Esophagus (tissue), 2 donors: ENCODE measurements around the gene PBX2. TPM values are rescaled to one million over a fixed set of nuclear protein-coding genes. Genes with fewer than 3 reads are reported as not detected.
A peak's percentile ranks its signal among the peaks of the same experiment; 100 is the strongest.

ENCODE experiments used
- H3K27ac ChIP-seq, 2 donors: one replicate each; pipeline ENCODE4 v1.5.1; 2013; ENCODE audit warnings: low read depth in 2 of 2, mild to moderate bottlenecking in 2 of 2, inconsistent platforms in 1 of 2, low read length in 1 of 2, moderate library complexity in 1 of 2
- H3K27me3 ChIP-seq, 2 donors: one replicate each; pipeline ENCODE4 v1.6.1; 2013; ENCODE audit warnings: low read length in 2 of 2, control low read depth in 1 of 2, mild to moderate bottlenecking in 1 of 2; ENCODE audit not compliant: insufficient read depth in 2 of 2, control insufficient read depth in 1 of 2
- H3K36me3 ChIP-seq, 2 donors: one replicate each; pipeline ENCODE4 v1.6.1; 2013; ENCODE audit warnings: low read length in 1 of 2; ENCODE audit not compliant: control insufficient read depth in 2 of 2, insufficient read depth in 2 of 2
- H3K4me1 ChIP-seq, 2 donors: one replicate each; pipeline ENCODE4 v1.6.1; 2013; ENCODE audit warnings: low read length in 1 of 2; ENCODE audit not compliant: control insufficient read depth in 2 of 2, insufficient read depth in 2 of 2
- H3K4me3 ChIP-seq, 2 donors: one replicate each; pipeline ENCODE4 v1.5.1; 2013; ENCODE audit warnings: low read length in 2 of 2, mild to moderate bottlenecking in 2 of 2, low read depth in 1 of 2, moderate library complexity in 1 of 2
- H3K9me3 ChIP-seq, 2 donors: one replicate each; pipeline ENCODE4 v1.6.1; 2013; ENCODE audit warnings: mild to moderate bottlenecking in 2 of 2, low read depth in 1 of 2, low read length in 1 of 2, moderate library complexity in 1 of 2; ENCODE audit not compliant: control insufficient read depth in 2 of 2, insufficient read depth in 1 of 2
- WGBS, 2 donors: extraction: QIAGEN DNeasy Blood & Tissue Kit; methylation state at CpG; one replicate each; pipeline ENCODE4 v1.1.7; 2013; 5-methylcytosine and 5-hydroxymethylcytosine counted together
- polyA plus RNA-seq, 2 donors: library from polyadenylated mRNA; stranded (reverse); fragments of 200-250 nt; gene quantifications; one replicate each; pipeline ENCODE4 v1.2.3, GENCODE V29; 2013
- donor health status: healthy with polysubstance abuse.
- donor health status: Bipolar disorder and iron deficiency.

The PBX2 gene
- polyA plus RNA-seq, 2 donors, result 29.4 to 49.8 TPM

GRCh38 chr6:32204268-32204715 is 14.3 kb upstream of the PBX2 start:
- Histone ChIP-seq H3K27ac (no peak overlapping the region), H3K9me3 (no peaks in the 10 kb centered on the region)
- 88 to 90% methylated on average over 3 of the region's 3 CpGs for WGBS, 2 donors

GRCh38 chr6:32203426-32204267 is 13.6 kb upstream of the PBX2 start:
- 83% methylated on average over 9 of the region's 9 CpGs for WGBS, 2 donors
- H3K27ac ChIP-seq, result no peak overlapping the region
- H3K4me1 ChIP-seq, result no peaks in the 10 kb centered on the region
- H3K27me3 ChIP-seq, result no peaks in the 10 kb centered on the region
- no peaks in the 10 kb centered on the region for H3K36me3 ChIP-seq
- no peak overlapping the region for H3K4me3 ChIP-seq
- H3K9me3 ChIP-seq, result no peaks in the 10 kb centered on the region

More at GRCh38 chr6:32204268-32204715, 14.3 kb upstream of the PBX2 start:
- Histone ChIP-seq H3K4me1 (no peaks in the 10 kb centered on the region), H3K36me3 (no peaks in the 10 kb centered on the region), H3K4me3 (no peak overlapping the region), H3K27me3 (no peaks in the 10 kb centered on the region)

GRCh38 chr6:32202186-32202585 is 12.2 kb upstream of the PBX2 start:
- H3K27me3 ChIP-seq, result no peaks in the 10 kb centered on the region
- H3K4me1 ChIP-seq, result no peaks in the 10 kb centered on the region
- no peak overlapping the region for H3K4me3 ChIP-seq
- H3K27ac ChIP-seq, result no peak overlapping the region
- no peaks in the 10 kb centered on the region for H3K36me3 ChIP-seq
- WGBS, 2 donors, result 87 to 88% methylated on average over 9 of the region's 9 CpGs
- no peaks in the 10 kb centered on the region for H3K9me3 ChIP-seq

- no peaks in the 10 kb centered on the region for H3K9me3 ChIP-seq
- H3K4me3 ChIP-seq, result no peak overlapping the region
- no peaks in the 10 kb centered on the region for H3K36me3 ChIP-seq
- no peaks in the 10 kb centered on the region for H3K27me3 ChIP-seq
- no peak overlapping the region for H3K27ac ChIP-seq
- H3K4me1 ChIP-seq, result peaks cover 0 to 7% of the 10 kb centered on the region in 2 donors
- 86 to 89% methylated on average over 13 of the region's 13 CpGs for WGBS, 2 donors
Measured at GRCh38 chr6:32200711-32201475, 10.9 kb upstream of the PBX2 start.

GRCh38 chr6:32198866-32199265 is 8.9 kb upstream of the PBX2 start:
- H3K4me3 ChIP-seq, result no peak overlapping the region
- no peaks in the 10 kb centered on the region for H3K9me3 ChIP-seq
- peaks cover 0 to 7% of the 10 kb centered on the region in 2 donors for H3K4me1 ChIP-seq
- no peak overlapping the region for H3K27ac ChIP-seq
- no peaks in the 10 kb centered on the region for H3K27me3 ChIP-seq
- no peaks in the 10 kb centered on the region for H3K36me3 ChIP-seq
- WGBS, 2 donors, result 87 to 91% methylated on average over 17 of the region's 17 CpGs

- Histone ChIP-seq H3K27me3 (no peaks in the 10 kb centered on the region), H3K4me3 (no peak overlapping the region), H3K4me1 (peaks cover 0 to 7% of the 10 kb centered on the region in 2 donors), H3K9me3 (no peaks in the 10 kb centered on the region), H3K27ac (no peak overlapping the region), H3K36me3 (no peaks in the 10 kb centered on the region)
- 70 to 78% methylated on average over 3 of the region's 3 CpGs for WGBS, 2 donors
Measured at GRCh38 chr6:32198345-32198696, 8.3 kb upstream of the PBX2 start.

- WGBS, 2 donors, result 43 to 50% methylated on average over 28 of the region's 28 CpGs
- Histone ChIP-seq H3K36me3 (no peaks in the 10 kb centered on the region), H3K9me3 (no peaks in the 10 kb centered on the region), H3K27ac (peak overlapping the region; percentile 98 to 99), H3K4me1 (peaks cover 0 to 10% of the 10 kb centered on the region in 2 donors), H3K27me3 (no peaks in the 10 kb centered on the region), H3K4me3 (peak overlapping the region; percentile 72 to 79)
Measured at GRCh38 chr6:32196682-32197616, 6.9 kb upstream of the PBX2 start.

- no peaks in the 10 kb centered on the region for H3K9me3 ChIP-seq
- H3K4me3 ChIP-seq, result peak overlapping the region; percentile 72 to 79
- H3K36me3 ChIP-seq, result no peaks in the 10 kb centered on the region
- WGBS, 2 donors, result 0% methylated on average over 48 to 58 of the region's 58 CpGs
- peak overlapping the region; percentile 98 to 99 for H3K27ac ChIP-seq
- H3K4me1 ChIP-seq, result peaks cover 0 to 10% of the 10 kb centered on the region in 2 donors
- H3K27me3 ChIP-seq, result no peaks in the 10 kb centered on the region
Measured at GRCh38 chr6:32195902-32196681, 6.1 kb upstream of the PBX2 start.

GRCh38 chr6:32195652-32195901 is 5.6 kb upstream of the PBX2 start:
- WGBS, 2 donors, result 1% methylated on average over 25 of the region's 25 CpGs
- Histone ChIP-seq H3K36me3 (no peaks in the 10 kb centered on the region), H3K9me3 (no peaks in the 10 kb centered on the region), H3K27ac (peak overlapping the region; percentile 83 to 99), H3K4me1 (peaks cover 0 to 10% of the 10 kb centered on the region in 2 donors), H3K4me3 (peak overlapping the region; percentile 72 to 79), H3K27me3 (no peaks in the 10 kb centered on the region)
